Measurements from ENCODE around the gene BMPR1B.

Gene BMPR1B

GRCh38 chr4:94913316-94913715 lies 155.6 kb downstream of the BMPR1B start:
- no peak overlapping the region for H3K4me3 ChIP-seq (ENCODE audit: low read length)
- TF ChIP-seq CTCF (IDR thresholded peaks at IDR 0.05; ENCODE audit: insufficient read depth, low read depth, low read length, missing control alignments) = no peak
- DNase-seq (ENCODE audit: low read depth) = no peak

GRCh38 chr4:94917146-94917545 lies 159.4 kb downstream of the BMPR1B start:
- DNase-seq (ENCODE audit: low read depth) = no peak
- TF ChIP-seq CTCF (IDR thresholded peaks at IDR 0.05; ENCODE audit: insufficient read depth, low read depth, low read length, missing control alignments) = no peak
- H3K4me3 ChIP-seq (ENCODE audit: low read length) = no peak overlapping the region

GRCh38 chr4:94918543-94918942 lies 160.8 kb downstream of the BMPR1B start:
- no peak for TF ChIP-seq CTCF (IDR thresholded peaks at IDR 0.05; ENCODE audit: insufficient read depth, low read depth, low read length, missing control alignments)

GRCh38 chr4:94920369-94920768 lies 162.6 kb downstream of the BMPR1B start:
- no peak for TF ChIP-seq CTCF (IDR thresholded peaks at IDR 0.05; ENCODE audit: insufficient read depth, low read depth, low read length, missing control alignments)
- no peak overlapping the region for H3K4me3 ChIP-seq (ENCODE audit: low read length)
- DNase-seq (ENCODE audit: low read depth) = no peak

More at GRCh38 chr4:94918543-94918942, 160.8 kb downstream of the BMPR1B start:
- H3K4me3 ChIP-seq (ENCODE audit: low read length) = no peak overlapping the region
- DNase-seq (ENCODE audit: low read depth) = no peak

GRCh38 chr4:94924566-94924965 lies 166.8 kb downstream of the BMPR1B start:
- no peak overlapping the region for H3K4me3 ChIP-seq (ENCODE audit: low read length)
- no peak for TF ChIP-seq CTCF (IDR thresholded peaks at IDR 0.05; ENCODE audit: insufficient read depth, low read depth, low read length, missing control alignments)
- DNase-seq (ENCODE audit: low read depth) = peak; percentile 83

GRCh38 chr4:94925764-94926347 lies 168.1 kb downstream of the BMPR1B start:
- DNase-seq (ENCODE audit: low read depth) = no peak
- no peak overlapping the region for H3K4me3 ChIP-seq (ENCODE audit: low read length)
- TF ChIP-seq CTCF (IDR thresholded peaks at IDR 0.05; ENCODE audit: insufficient read depth, low read depth, low read length, missing control alignments) = no peak

- DNase-seq (ENCODE audit: low read depth) = peak; percentile 32
- H3K4me3 ChIP-seq (ENCODE audit: low read length) = no peak overlapping the region
- TF ChIP-seq CTCF (IDR thresholded peaks at IDR 0.05; ENCODE audit: insufficient read depth, low read depth, low read length, missing control alignments) = no peak
These were observed 169.2 kb downstream of the BMPR1B start for GRCh38 chr4:94926936-94927335.
